Endodermal cell (in vitro differentiated cells): ENCODE results near the gene SLC16A13. TPM values are rescaled to one million over a fixed set of nuclear protein-coding genes. Genes with fewer than 3 reads are reported as not detected.

Experiments used
- DNase-seq: peaks from one replicate; pipeline ENCODE4 v3.0.0-alpha.2; 2017
- H3K27ac ChIP-seq: 2 replicates; pipeline ENCODE4 v1.5.1; 2013; ENCODE audit warnings: mild to moderate bottlenecking, low read depth, low read length, moderate library complexity
- H3K27me3 ChIP-seq: 2 replicates; pipeline ENCODE4 v1.6.1; 2013; ENCODE audit warnings: mild to moderate bottlenecking, low read length, moderate library complexity; ENCODE audit not compliant: insufficient read depth, control insufficient read depth, poor library complexity, severe bottlenecking
- H3K36me3 ChIP-seq: 2 replicates; pipeline ENCODE4 v1.7.0; 2013; ENCODE audit warnings: mild to moderate bottlenecking, low read length, moderate library complexity; ENCODE audit not compliant: control insufficient read depth, insufficient read depth
- H3K4me1 ChIP-seq: one replicate; pipeline ENCODE4 v1.7.0; 2013; ENCODE audit warnings: low read length; ENCODE audit not compliant: control insufficient read depth, insufficient read depth
- H3K4me3 ChIP-seq: 2 replicates; pipeline ENCODE4 v1.5.1; 2013; ENCODE audit warnings: mild to moderate bottlenecking, low read length, moderate library complexity
- H3K9ac ChIP-seq: 2 replicates; pipeline ENCODE4 v1.6.1; 2013; ENCODE audit warnings: mild to moderate bottlenecking, low read length, moderate library complexity; ENCODE audit not compliant: poor library complexity, severe bottlenecking; ENCODE audit errors: extremely low read depth
- H3K9me3 ChIP-seq: 2 replicates; pipeline ENCODE4 v1.6.1; 2013; ENCODE audit warnings: mild to moderate bottlenecking, low read length, moderate library complexity; ENCODE audit not compliant: control insufficient read depth
- H3K27ac Mint-ChIP-seq: 2 replicates; pipeline ENCODE4 v1.8.0; 2020; ENCODE audit warnings: mixed read lengths
- H3K27me3 Mint-ChIP-seq: 2 replicates; pipeline ENCODE4 v1.8.0; 2021; ENCODE audit warnings: mild to moderate bottlenecking, mixed read lengths; ENCODE audit not compliant: insufficient read depth
- H3K36me3 Mint-ChIP-seq: 2 replicates; pipeline ENCODE4 v1.8.0; 2020; ENCODE audit warnings: low read depth, mixed read lengths
- H3K4me1 Mint-ChIP-seq: 2 replicates; pipeline ENCODE4 v1.8.0; 2020; ENCODE audit warnings: mixed read lengths
- H3K4me3 Mint-ChIP-seq: 2 replicates; pipeline ENCODE4 v1.8.0; 2020; ENCODE audit warnings: mild to moderate bottlenecking, moderate library complexity, mixed read lengths
- H3K9me3 Mint-ChIP-seq: 2 replicates; pipeline ENCODE4 v1.8.0; 2020; ENCODE audit warnings: mild to moderate bottlenecking, mixed read lengths
- WGBS, 2 experiments: methylation state at CpG; one replicate each; pipeline versions ENCODE4 v1.1.5 to v1.1.7; 2013; ENCODE audit warnings: missing lambda C conversion rate in 2 of 2, mixed read lengths in 1 of 2; ENCODE audit not compliant: insufficient coverage in 1 of 2, insufficient read length in 1 of 2; 5-methylcytosine and 5-hydroxymethylcytosine counted together
- total RNA-seq, 2 donors: library from RNA; stranded (reverse); fragmentation: NEBNext Ultra II Directional in 1 of 2; extraction: Animal tissue kit (Norgen Biotek cat#: 25700) in 1 of 2; gene quantifications; 2 replicates in 1 of 2; 3 replicates in 1 of 2; pipeline ENCODE4 v1.2.1, GENCODE V29; 2021
- TF ChIP-seq, protein P1 (sequence below): fragments of 200-600 bp; sonication (generic); conservative IDR thresholded peaks from 2 replicates; pipeline ENCODE4 v1.5.0; 2021; ENCODE audit warnings: antibody characterized with exemption, mild to moderate bottlenecking

The SLC16A13 gene
- total RNA-seq, 2 donors from 2014 or later, result 18.8 to 19.9 TPM

DNA sequence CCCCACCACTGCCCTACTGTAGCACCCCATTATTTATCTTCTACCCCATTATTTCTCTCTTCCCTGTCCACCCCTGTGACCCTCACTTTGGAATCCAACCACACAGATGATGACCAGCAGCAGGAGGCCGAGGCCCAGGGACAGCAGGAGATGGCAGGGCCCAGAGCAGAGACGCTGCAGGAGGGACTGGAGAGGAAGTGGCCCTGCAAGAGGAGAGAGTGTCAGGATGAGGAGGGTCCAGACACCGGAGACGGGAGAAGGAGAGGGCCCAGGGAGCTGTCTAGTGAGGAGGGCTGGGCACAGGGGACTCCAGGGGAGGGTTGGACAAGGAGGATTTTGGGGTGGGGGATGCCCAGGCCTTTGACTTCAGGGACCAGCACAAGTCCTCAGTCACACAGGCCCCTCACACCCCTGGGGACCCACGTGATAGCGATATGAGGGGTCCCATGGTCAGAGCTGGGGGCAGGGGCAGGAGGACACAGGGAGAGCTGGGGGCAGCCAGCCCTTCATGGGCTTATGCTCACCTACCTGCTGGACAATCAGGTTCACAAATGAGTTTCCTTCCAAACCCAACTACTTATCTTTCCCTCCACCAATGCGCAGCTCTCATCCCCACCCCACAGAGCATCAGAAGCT, 42.2 kb downstream of the SLC16A13 start:
- no peaks in the 10 kb centered on the region for H3K4me1 Mint-ChIP-seq
- Histone ChIP-seq H3K27ac (no peak overlapping the region), H3K4me3 (no peak overlapping the region), H3K9ac (no peak overlapping the region), H3K36me3 (no peaks in the 10 kb centered on the region), H3K4me1 (no peaks in the 10 kb centered on the region), H3K27me3 (no peaks in the 10 kb centered on the region), H3K9me3 (no peaks in the 10 kb centered on the region)
- H3K36me3 Mint-ChIP-seq, result no peaks in the 10 kb centered on the region
- TF ChIP-seq, protein P1, sequence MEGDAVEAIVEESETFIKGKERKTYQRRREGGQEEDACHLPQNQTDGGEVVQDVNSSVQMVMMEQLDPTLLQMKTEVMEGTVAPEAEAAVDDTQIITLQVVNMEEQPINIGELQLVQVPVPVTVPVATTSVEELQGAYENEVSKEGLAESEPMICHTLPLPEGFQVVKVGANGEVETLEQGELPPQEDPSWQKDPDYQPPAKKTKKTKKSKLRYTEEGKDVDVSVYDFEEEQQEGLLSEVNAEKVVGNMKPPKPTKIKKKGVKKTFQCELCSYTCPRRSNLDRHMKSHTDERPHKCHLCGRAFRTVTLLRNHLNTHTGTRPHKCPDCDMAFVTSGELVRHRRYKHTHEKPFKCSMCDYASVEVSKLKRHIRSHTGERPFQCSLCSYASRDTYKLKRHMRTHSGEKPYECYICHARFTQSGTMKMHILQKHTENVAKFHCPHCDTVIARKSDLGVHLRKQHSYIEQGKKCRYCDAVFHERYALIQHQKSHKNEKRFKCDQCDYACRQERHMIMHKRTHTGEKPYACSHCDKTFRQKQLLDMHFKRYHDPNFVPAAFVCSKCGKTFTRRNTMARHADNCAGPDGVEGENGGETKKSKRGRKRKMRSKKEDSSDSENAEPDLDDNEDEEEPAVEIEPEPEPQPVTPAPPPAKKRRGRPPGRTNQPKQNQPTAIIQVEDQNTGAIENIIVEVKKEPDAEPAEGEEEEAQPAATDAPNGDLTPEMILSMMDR, result no peak
- DNase-seq, result no peak
- 91 to 92% methylated on average over 3 to 7 of the region's 7 CpGs for WGBS, 2 experiments
- H3K27me3 Mint-ChIP-seq, result peaks cover 6% of the 10 kb centered on the region
- H3K4me3 Mint-ChIP-seq, result no peak overlapping the region
- H3K27ac Mint-ChIP-seq, result no peak overlapping the region
- peaks cover 5% of the 10 kb centered on the region for H3K9me3 Mint-ChIP-seq

DNA sequence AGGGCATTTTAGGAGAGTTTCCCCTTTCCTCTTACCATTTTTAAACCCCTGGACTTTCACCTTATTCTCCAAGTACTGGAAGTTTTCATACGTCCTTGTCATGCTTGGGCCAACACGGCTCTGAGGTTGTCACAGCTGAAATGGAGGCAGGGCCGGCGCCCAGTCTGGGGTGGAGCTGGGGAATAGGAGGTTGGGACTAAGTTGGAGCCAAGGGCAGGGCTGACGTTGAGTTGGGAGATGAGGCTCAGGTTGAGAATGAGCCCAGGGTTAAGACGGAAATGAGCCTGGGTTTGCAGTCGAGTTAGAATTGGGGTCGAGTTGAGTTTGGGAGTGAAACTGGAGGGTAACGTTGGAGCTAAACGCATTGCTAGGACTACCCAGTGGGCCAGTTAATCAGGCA, 42.9 kb downstream of the SLC16A13 start:
- Mint-ChIP-seq H3K36me3 (no peaks in the 10 kb centered on the region), H3K9me3 (peaks cover 8% of the 10 kb centered on the region), H3K27ac (no peak overlapping the region), H3K4me3 (no peak overlapping the region), H3K27me3 (peaks cover 6% of the 10 kb centered on the region), H3K4me1 (no peaks in the 10 kb centered on the region)
- Histone ChIP-seq H3K36me3 (no peaks in the 10 kb centered on the region), H3K27ac (no peak overlapping the region), H3K27me3 (no peaks in the 10 kb centered on the region), H3K4me3 (no peak overlapping the region), H3K9me3 (no peaks in the 10 kb centered on the region), H3K9ac (no peak overlapping the region), H3K4me1 (no peaks in the 10 kb centered on the region)
- TF ChIP-seq, protein P1, result no peak
- no peak for DNase-seq
- WGBS, 2 experiments, result 91 to 97% methylated on average over 8 to 10 of the region's 10 CpGs

DNA sequence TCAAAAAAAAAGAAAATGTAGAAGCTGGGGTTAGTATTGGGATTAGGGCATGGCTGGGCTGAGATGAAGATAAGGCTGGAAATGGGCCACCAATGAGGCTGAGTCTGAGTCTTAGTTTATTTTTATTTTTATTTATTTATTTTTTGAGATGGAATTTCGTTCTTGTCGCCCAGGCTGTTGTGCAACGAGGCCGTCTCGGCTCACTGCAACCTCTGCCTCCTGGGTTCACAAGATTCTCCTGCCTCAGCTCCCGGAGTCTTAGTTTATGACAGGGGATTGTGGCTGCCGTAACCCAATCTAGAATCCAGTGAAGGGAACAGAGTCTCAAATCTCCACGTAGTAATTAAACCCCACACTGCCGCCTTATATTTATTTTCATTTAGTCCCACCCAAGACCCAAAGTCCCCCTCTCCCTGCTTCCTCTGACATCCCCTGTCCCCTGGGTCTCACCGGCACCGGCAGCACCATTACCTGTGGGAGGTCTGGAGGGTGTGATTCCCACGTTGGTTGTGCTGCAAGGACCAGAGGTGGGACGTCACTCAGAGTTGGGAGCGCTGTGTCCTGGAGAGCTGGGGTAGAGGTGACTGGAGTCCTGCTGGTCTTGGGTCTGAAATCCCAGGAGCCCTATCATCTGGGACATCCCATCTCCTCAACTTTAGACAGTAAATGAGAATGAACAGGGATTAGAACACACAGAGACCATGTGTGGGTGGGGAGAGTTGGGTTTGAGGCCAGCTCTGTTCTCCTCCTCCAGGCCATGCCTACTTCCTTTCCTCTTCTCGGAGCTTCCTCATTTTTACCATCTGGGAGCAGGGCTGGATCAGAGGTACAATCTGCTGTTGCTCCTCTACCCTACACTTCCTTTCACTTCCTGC, 44.0 kb downstream of the SLC16A13 start, which contains the start of gene CLEC10A:
Gene CLEC10A (minus strand): TSS at position 671 of the 875 bp plus-strand sequence. CDS start 1,439 bp downstream, outside the sequence.
- Mint-ChIP-seq H3K4me3 (no peak within 1 kb of the TSS), H3K9me3 (peaks cover 8% of the 10 kb centered on the region), H3K27me3 (peaks cover 4% of the 10 kb centered on the region), H3K36me3 (no peaks in the 10 kb centered on the region), H3K4me1 (no peaks in the 10 kb centered on the region), H3K27ac (no peak within 1 kb of the TSS)
- Histone ChIP-seq H3K9ac (no peak within 1 kb of the TSS), H3K27me3 (no peaks in the 10 kb centered on the region), H3K9me3 (no peaks in the 10 kb centered on the region), H3K4me3 (no peak within 1 kb of the TSS), H3K4me1 (no peaks in the 10 kb centered on the region), H3K27ac (no peak within 1 kb of the TSS), H3K36me3 (no peaks in the 10 kb centered on the region)
- no peak for DNase-seq
- 88 to 93% methylated on average over 6 to 15 of the region's 15 CpGs for WGBS, 2 experiments
- TF ChIP-seq, protein P1, result no peak
